Fibroblast of pulmonary artery (primary cell): ENCODE data around the gene ITGAV.
A peak's percentile ranks its signal among the peaks of the same experiment; 100 is the strongest.

Experiments
- DNase-seq: peaks from one replicate; pipeline ENCODE4 v3.0.0-alpha.2; 2010; ENCODE audit warnings: low read depth
- H3K4me3 ChIP-seq: replicated peaks from 2 replicates; pipeline ENCODE4 v1.5.1; 2011; ENCODE audit warnings: low read depth, mild to moderate bottlenecking, control low read depth, low read length, moderate library complexity
- CTCF ChIP-seq: IDR thresholded peaks from 2 replicates; pipeline ENCODE4 v1.5.1; 2011; ENCODE audit warnings: mild to moderate bottlenecking, control low read depth, low read length, inconsistent platforms; ENCODE audit errors: missing control alignments

Gene ITGAV

GRCh38 chr2:186637497-186637800 is 47.6 kb downstream of the ITGAV start:
- no peak overlapping the region for H3K4me3 ChIP-seq
- DNase-seq = no peak
- no peak for TF ChIP-seq CTCF

- no peak for TF ChIP-seq CTCF
- no peak overlapping the region for H3K4me3 ChIP-seq
- DNase-seq = no peak
Observed at GRCh38 chr2:186639939-186640338, 50.1 kb downstream of the ITGAV start.

GRCh38 chr2:186641132-186641806 is 51.4 kb downstream of the ITGAV start:
- no peak for TF ChIP-seq CTCF
- no peak overlapping the region for H3K4me3 ChIP-seq
- DNase-seq = no peak

- peak; percentile 88 for DNase-seq
- H3K4me3 ChIP-seq = no peak overlapping the region
- peak; percentile 84 for TF ChIP-seq CTCF
Observed at GRCh38 chr2:186641807-186642321, 52.0 kb downstream of the ITGAV start.

GRCh38 chr2:186644791-186645190 is 54.9 kb downstream of the ITGAV start:
- DNase-seq = no peak
- no peak for TF ChIP-seq CTCF
- H3K4me3 ChIP-seq = no peak overlapping the region

GRCh38 chr2:186645999-186646398 is 56.1 kb downstream of the ITGAV start:
- DNase-seq = peak; percentile 31
- H3K4me3 ChIP-seq = no peak overlapping the region
- no peak for TF ChIP-seq CTCF

GRCh38 chr2:186648130-186648529 is 58.3 kb downstream of the ITGAV start:
- TF ChIP-seq CTCF = no peak
- no peak overlapping the region for H3K4me3 ChIP-seq
- no peak for DNase-seq
